ENCODE results near the gene RIN3.

DNA sequence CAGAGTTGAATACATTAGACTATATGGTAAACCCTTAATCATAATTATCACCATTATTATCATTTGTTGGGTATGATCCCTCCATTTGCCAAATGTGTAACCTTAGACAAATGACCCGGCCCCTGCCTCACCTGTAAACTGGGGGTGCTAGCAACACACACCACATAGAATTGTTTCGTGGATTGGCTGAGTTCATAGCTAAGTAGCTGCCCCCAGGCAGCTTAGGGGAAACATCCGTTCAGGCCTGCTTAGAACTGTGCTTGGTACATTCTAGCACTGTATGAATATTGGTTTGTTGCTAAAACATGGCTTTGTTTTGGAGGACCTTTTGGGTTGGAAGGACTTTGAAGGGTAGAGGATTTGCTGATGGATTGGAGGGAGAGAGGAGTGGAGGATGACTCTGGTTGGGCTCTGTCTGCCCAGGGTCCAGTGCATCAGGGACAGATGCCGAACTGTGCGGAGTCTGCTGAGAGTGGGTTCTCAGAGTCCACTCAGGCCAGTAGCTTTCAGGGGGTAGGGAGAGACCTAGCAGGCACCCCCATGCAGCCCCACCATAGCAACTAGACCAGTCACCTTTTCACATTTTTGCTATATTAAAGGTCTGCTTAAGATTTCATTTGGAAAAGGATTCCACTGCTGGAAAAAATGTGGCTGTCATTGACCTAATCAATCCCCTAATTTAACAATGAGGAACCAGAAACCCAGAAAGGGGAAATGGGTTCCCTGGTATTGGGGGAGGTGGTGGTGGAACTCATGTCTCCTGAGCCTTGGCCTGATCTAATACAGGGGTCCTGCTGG is 2.2 kb downstream of the RIN3 start:
- TF ChIP-seq CTCF (IDR thresholded peaks at IDR 0.05) (no peak), POLR2AphosphoS5 (IDR thresholded peaks at IDR 0.05) (no peak)

All from suprapubic skin (tissue), 3 donors.